CD4-positive, alpha-beta memory T cell (primary cell): ENCODE measurements around the gene CDCA7L. TPM values are rescaled to one million over a fixed set of nuclear protein-coding genes. Genes with fewer than 3 reads are reported as not detected.

Experiments
- CTCF ChIA-PET: fragments of 350-600 bp; sonication (Branson Sonifier 250); formaldehyde crosslinking; loops from one replicate; lab custom pipeline; 2021; ENCODE audit warnings: inconsistent platforms; ENCODE audit not compliant: partially characterized antibody; lab: Charles Lee
- POLR2A ChIA-PET: fragments of 350-600 bp; sonication (Branson Sonifier 250); formaldehyde crosslinking; loops from one replicate; lab custom pipeline; 2021; ENCODE audit not compliant: partially characterized antibody; lab: Charles Lee
- DNase-seq, 5 donors: peaks; one replicate each; pipeline versions ENCODE4 v3.0.0 to v3.0.0-alpha.2; 2020 to 2022; ENCODE audit warnings: mixed read lengths in 1 of 5
- H3K27ac ChIP-seq: one replicate; pipeline ENCODE4 v1.7.0; 2013; ENCODE audit warnings: low read depth, low read length
- H3K27me3 ChIP-seq: 2 replicates; pipeline ENCODE4 v1.7.0; 2013; ENCODE audit warnings: mild to moderate bottlenecking, low read length, moderate library complexity; ENCODE audit not compliant: insufficient read depth
- H3K36me3 ChIP-seq: 2 replicates; pipeline ENCODE4 v1.7.0; 2013; ENCODE audit warnings: mild to moderate bottlenecking, low read length, moderate library complexity; ENCODE audit not compliant: insufficient read depth
- H3K4me1 ChIP-seq: 2 replicates; pipeline ENCODE4 v1.7.0; 2013; ENCODE audit warnings: mild to moderate bottlenecking, low read length, moderate library complexity; ENCODE audit not compliant: insufficient read depth
- H3K4me3 ChIP-seq, 2 donors: one replicate each; pipeline ENCODE4 v1.7.0; 2013; ENCODE audit warnings: low read length in 2 of 2, mild to moderate bottlenecking in 1 of 2
- H3K9me3 ChIP-seq, 2 donors: one replicate each; pipeline ENCODE4 v1.7.0; 2013; ENCODE audit warnings: low read length in 2 of 2, control low read depth in 1 of 2; ENCODE audit not compliant: control insufficient read depth in 1 of 2
- H3K27ac Mint-ChIP-seq, 7 donors: one replicate each; pipeline ENCODE4 v1.8.0; 2020 to 2021; ENCODE audit warnings: mixed read lengths in 7 of 7, mild to moderate bottlenecking in 6 of 7, inconsistent platforms in 3 of 7, moderate library complexity in 3 of 7
- H3K27me3 Mint-ChIP-seq, 2 donors: one replicate each; pipeline ENCODE4 v1.8.0; 2020 to 2021; ENCODE audit warnings: mixed read lengths in 2 of 2
- H3K36me3 Mint-ChIP-seq, 2 donors: one replicate each; pipeline ENCODE4 v1.8.0; 2020 to 2021; ENCODE audit warnings: mixed read lengths in 2 of 2, inconsistent platforms in 1 of 2, mild to moderate bottlenecking in 1 of 2
- H3K4me1 Mint-ChIP-seq, 4 donors: one replicate each; pipeline ENCODE4 v1.8.0; 2020 to 2021; ENCODE audit warnings: mixed read lengths in 4 of 4, mild to moderate bottlenecking in 1 of 4
- H3K4me3 Mint-ChIP-seq, 8 donors: one replicate each; pipeline ENCODE4 v1.8.0; 2020 to 2021; ENCODE audit warnings: mixed read lengths in 8 of 8, mild to moderate bottlenecking in 7 of 8, moderate library complexity in 6 of 8, inconsistent platforms in 3 of 8
- H3K9me3 Mint-ChIP-seq, 8 donors: one replicate each; pipeline ENCODE4 v1.8.0; 2020 to 2021; ENCODE audit warnings: mixed read lengths in 8 of 8, mild to moderate bottlenecking in 5 of 8, inconsistent platforms in 3 of 8, moderate library complexity in 1 of 8
- intact Hi-C: fragments of 100-400 bp; cut with micrococcal nuclease; formaldehyde crosslinking; loops from one replicate; pipeline ENCODE4 v1.15.1; 2023
- polyA plus RNA-seq, 2 donors: library from polyadenylated mRNA; unstranded; fragments of 300-500 nt; fragmentation: Illumina TruSeq; gene quantifications; one replicate each; pipeline ENCODE4 v1.2.3, GENCODE V29; 2021
- total RNA-seq, 2 experiments: library from RNA; stranded (reverse); gene quantifications; one replicate each; pipeline ENCODE4 v1.2.3, GENCODE V29; 2021

Gene CDCA7L
- total and polyA plus RNA-seq, 4 experiments from 2014 or later: 10.4 to 19.6 (median 16.4) TPM

DNA sequence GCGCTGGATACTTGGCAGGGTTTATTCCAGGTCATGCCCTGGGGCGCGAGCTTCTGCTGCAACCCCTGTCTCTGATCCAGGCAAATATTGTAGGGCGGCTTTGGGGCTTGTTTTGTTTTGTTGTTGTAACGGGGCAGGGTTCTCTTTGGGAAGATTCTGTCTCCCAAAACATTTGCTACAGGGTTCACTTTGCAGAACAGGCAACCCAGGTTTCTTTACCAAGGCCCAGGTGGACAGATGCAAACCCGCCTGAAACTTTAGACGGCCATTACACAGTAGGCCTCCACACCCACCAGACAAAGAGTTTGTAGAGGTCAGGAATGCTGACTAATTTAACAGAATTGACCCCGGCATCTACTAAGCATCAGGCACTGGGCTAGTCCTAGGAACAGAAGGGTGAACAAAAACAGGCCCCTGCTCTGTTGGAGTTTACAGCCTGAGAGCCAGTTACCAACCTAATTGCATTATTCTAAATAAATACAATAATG lies 567 bp upstream of the CDCA7L start:
- H3K4me3 Mint-ChIP-seq: peak overlapping the region; percentile 49 to 94 (median 88)
- H3K4me1 Mint-ChIP-seq: peaks cover 4 to 32% (median 17%) of the 10 kb centered on the region in 4 donors
- no peaks in the 10 kb centered on the region for H3K27me3 ChIP-seq
- H3K9me3 Mint-ChIP-seq: no peaks in the 10 kb centered on the region
- intact Hi-C loops: loop anchor here (5.0 kb wide), 1 partner anchor 94 kb away; no protein-coding TSS in a partner anchor
- H3K4me1 ChIP-seq: peaks cover 15% of the 10 kb centered on the region
- H3K27ac ChIP-seq: no peak overlapping the region
- peaks cover 0 to 1% of the 10 kb centered on the region in 2 donors for H3K36me3 Mint-ChIP-seq
- H3K36me3 ChIP-seq: no peaks in the 10 kb centered on the region
- H3K27ac Mint-ChIP-seq: no peak overlapping the region
- DNase-seq: no peak
- no peaks in the 10 kb centered on the region for H3K9me3 ChIP-seq
- ChIA-PET POLR2A (no interaction called here), CTCF (no interaction called here)
- peaks cover 0 to 4% of the 10 kb centered on the region in 2 donors for H3K27me3 Mint-ChIP-seq
- H3K4me3 ChIP-seq: peak overlapping the region in 1 of 2 donors; percentile 44

DNA sequence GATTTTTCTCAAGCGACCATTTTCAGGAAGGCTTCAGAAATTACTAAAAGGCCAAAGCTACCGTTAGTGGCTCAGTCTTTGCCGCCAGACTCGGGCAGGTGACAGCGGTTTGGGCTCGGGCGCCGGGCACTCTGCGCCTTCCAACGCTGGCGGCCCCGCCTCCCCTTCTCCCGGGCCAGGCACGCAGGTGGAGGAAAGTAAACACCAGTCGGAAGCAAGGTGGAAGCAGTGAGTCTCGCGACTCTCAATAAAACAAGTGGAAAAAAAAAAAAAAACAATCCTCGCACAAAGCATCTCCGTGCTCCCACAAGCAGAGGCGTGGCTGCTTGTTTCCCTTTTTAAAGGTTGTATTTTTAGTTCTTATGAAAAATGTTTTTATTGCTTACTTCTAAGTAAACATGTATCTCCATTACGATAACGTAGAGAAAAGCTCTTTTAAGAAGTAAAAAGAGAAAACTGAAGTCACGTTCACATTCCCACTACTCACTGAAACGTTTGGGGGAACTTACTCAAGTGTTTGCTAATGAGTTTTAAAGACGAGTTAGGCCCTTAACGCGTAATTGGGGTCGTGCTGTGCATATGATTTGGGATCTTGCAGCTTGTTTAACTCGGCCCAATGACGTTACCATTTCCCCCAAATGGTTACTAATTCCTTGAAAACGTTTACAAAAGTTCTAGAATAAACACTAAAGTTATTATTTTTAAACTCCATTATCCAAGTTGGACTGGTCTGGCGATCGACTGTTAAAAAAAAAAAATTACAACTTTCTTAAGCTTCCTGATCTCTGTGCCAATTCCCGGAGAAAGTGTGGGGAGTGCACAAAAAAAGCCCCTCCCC lies 864 bp downstream of the CDCA7L start:
- CTCF ChIA-PET: interaction anchor here (0.7 to 1.6 kb wide), 4 partner anchors 9 to 836 kb away, joined by 3 to 4 read pairs (median 4); no protein-coding TSS in a partner anchor
- H3K9me3 ChIP-seq: no peaks in the 10 kb centered on the region
- no peaks in the 10 kb centered on the region for H3K27me3 ChIP-seq
- peak overlapping the region in 1 of 2 donors; percentile 44 for H3K4me3 ChIP-seq
- no peak overlapping the region for H3K27ac ChIP-seq
- Mint-ChIP-seq H3K4me1 (peaks cover 4 to 37% (median 19%) of the 10 kb centered on the region in 4 donors), H3K9me3 (no peaks in the 10 kb centered on the region), H3K27me3 (peaks cover 0 to 4% of the 10 kb centered on the region in 2 donors), H3K4me3 (peak overlapping the region; percentile 83 to 94 (median 88)), H3K36me3 (peaks cover 0 to 1% of the 10 kb centered on the region in 2 donors), H3K27ac (peak overlapping the region in 5 of 7 donors; percentile 8 to 88 (median 83))
- intact Hi-C loops: loop anchor here (5.0 kb wide), 1 partner anchor 93 kb away; no protein-coding TSS in a partner anchor
- POLR2A ChIA-PET: interaction anchor here (0.6 to 1.0 kb wide), 3 partner anchors 23 to 517 kb away, joined by 3 to 4 read pairs (median 4); partner anchors contain the start of gene SP4
- no peaks in the 10 kb centered on the region for H3K36me3 ChIP-seq
- H3K4me1 ChIP-seq: peaks cover 15% of the 10 kb centered on the region
- DNase-seq: peak in 3 of 5 donors; percentile 8 to 39 (median 9)

DNA sequence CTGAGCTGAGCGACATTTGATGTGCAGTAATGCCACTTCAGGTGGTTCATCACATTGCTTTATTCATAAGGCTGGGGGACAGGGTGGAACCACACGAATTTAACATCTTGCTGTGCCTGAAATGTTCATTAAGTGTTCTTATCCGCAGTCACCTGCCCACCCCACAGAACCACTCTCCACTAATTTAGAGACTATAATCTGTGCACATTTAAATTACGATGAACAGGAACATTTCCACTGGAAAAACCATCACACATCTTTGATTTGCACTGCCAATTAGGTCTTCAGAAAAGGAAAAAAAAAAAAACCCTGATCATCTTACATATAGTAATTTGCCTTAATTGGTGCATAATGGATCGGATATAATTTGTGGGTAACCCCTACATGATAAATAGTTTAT lies 2.3 kb downstream of the CDCA7L start:
- Mint-ChIP-seq H3K9me3 (no peaks in the 10 kb centered on the region), H3K36me3 (peaks cover 0 to 1% of the 10 kb centered on the region in 2 donors), H3K4me1 (peaks cover 4 to 41% (median 20%) of the 10 kb centered on the region in 4 donors), H3K4me3 (peak overlapping the region in 5 of 8 donors; percentile 10 to 34 (median 12)), H3K27me3 (no peaks in the 10 kb centered on the region), H3K27ac (no peak overlapping the region)
- Histone ChIP-seq H3K9me3 (no peaks in the 10 kb centered on the region), H3K36me3 (no peaks in the 10 kb centered on the region), H3K4me3 (no peak overlapping the region), H3K27ac (no peak overlapping the region), H3K4me1 (peaks cover 15% of the 10 kb centered on the region), H3K27me3 (no peaks in the 10 kb centered on the region)
- ChIA-PET POLR2A (no interaction called here), CTCF (interaction anchor here (0.9 kb wide), 1 partner anchor 73 kb away, joined by 5 read pairs; no protein-coding TSS in a partner anchor)
- intact Hi-C loops: no loop called here
- DNase-seq: no peak

DNA sequence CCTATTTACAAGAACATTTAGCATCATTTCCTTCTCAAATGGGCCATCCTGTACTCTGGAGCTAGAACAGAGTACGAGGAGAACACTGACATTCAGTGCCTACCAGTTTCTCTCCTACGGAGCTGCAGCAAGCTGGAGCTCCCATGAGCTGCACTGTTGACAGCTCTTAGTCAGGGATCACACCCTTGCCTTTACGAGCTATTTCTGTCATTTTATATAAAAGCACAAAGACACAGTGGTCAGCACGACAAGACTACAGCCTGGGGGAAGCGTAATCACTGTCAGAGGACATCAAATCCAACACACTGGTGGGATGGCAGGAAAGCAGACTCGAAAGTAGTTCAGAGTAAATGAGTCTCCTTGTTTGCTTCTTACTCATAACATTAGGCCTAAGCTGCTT lies 2.7 kb downstream of the CDCA7L start:
- H3K27ac ChIP-seq: no peak overlapping the region
- DNase-seq: no peak
- H3K4me1 ChIP-seq: peaks cover 15% of the 10 kb centered on the region
- no peaks in the 10 kb centered on the region for H3K27me3 ChIP-seq
- CTCF ChIA-PET: no interaction called here
- no peak overlapping the region for H3K27ac Mint-ChIP-seq
- peaks cover 4 to 36% (median 19%) of the 10 kb centered on the region in 4 donors for H3K4me1 Mint-ChIP-seq
- peaks cover 0 to 1% of the 10 kb centered on the region in 2 donors for H3K36me3 Mint-ChIP-seq
- intact Hi-C loops: no loop called here
- H3K9me3 ChIP-seq: no peaks in the 10 kb centered on the region
- H3K9me3 Mint-ChIP-seq: no peaks in the 10 kb centered on the region
- POLR2A ChIA-PET: no interaction called here
- no peak overlapping the region for H3K4me3 ChIP-seq
- no peaks in the 10 kb centered on the region for H3K36me3 ChIP-seq
- H3K4me3 Mint-ChIP-seq: peak overlapping the region in 1 of 8 donors; percentile 34
- no peaks in the 10 kb centered on the region for H3K27me3 Mint-ChIP-seq

DNA sequence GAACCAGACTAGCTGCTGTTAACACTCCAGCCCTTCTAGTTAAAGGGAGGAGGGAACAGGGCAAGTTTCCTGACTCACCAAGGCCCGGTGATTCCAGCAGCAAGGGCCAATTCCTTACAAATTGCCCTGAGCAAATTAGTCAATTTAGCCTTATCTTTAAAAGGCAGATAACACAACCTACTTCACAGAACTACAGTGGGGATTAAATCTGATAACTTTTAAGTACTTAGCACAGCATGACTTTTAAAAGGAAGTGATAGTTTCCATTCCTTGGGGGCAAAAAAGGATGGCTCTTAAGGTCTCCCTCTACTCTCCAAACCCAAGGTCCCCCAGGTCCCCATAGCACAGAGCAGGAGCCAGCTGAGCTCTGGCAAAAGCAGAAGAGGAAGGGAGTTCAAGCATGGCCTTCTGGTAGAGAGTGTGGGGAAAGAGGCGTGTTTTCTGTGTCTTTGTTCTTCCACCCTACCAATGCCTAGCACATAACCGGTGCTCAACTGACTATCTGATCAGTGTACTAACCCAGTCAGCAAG lies 4.0 kb downstream of the CDCA7L start:
- Histone ChIP-seq H3K36me3 (no peaks in the 10 kb centered on the region), H3K4me3 (no peak overlapping the region), H3K27ac (no peak overlapping the region), H3K27me3 (no peaks in the 10 kb centered on the region), H3K9me3 (no peaks in the 10 kb centered on the region), H3K4me1 (peaks cover 15% of the 10 kb centered on the region)
- ChIA-PET CTCF (no interaction called here), POLR2A (no interaction called here)
- Mint-ChIP-seq H3K4me1 (peaks cover 4 to 31% (median 17%) of the 10 kb centered on the region in 4 donors), H3K9me3 (peaks cover 0 to 3% (median 0%) of the 10 kb centered on the region in 8 donors), H3K27me3 (no peaks in the 10 kb centered on the region), H3K27ac (no peak overlapping the region), H3K4me3 (peak overlapping the region in 1 of 8 donors; percentile 18), H3K36me3 (peaks cover 1 to 3% of the 10 kb centered on the region in 2 donors)
- intact Hi-C loops: no loop called here
- DNase-seq: no peak

DNA sequence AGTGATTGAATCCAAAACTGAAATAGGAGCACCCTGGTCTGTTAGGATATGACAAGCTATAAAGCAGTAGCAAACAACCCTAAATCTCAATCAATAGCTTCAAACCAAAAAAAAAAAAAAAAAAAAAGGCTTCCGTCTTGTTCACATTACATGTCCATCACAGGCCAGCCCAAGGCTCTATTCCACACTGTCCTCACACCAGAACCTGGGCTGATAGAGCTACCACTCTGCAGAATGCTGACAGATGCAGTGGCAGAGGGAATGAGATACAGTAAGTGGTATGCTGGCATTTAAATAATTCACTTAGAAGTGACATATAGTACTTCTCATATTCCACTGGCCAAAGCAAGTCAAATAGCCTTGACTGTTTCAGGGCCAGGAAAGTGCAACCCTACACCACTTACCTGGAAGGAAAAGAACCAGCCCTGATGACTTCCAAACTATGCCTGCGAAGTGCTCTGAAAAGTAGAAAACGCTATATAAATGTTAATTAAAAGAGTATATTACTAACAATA lies 5.8 kb downstream of the CDCA7L start:
- H3K27me3 ChIP-seq: no peaks in the 10 kb centered on the region
- no peak for DNase-seq
- peaks cover 13% of the 10 kb centered on the region for H3K4me1 ChIP-seq
- ChIA-PET POLR2A (no interaction called here), CTCF (no interaction called here)
- peaks cover 4 to 29% (median 14%) of the 10 kb centered on the region in 4 donors for H3K4me1 Mint-ChIP-seq
- no peak overlapping the region for H3K4me3 ChIP-seq
- H3K27me3 Mint-ChIP-seq: no peaks in the 10 kb centered on the region
- no peak overlapping the region for H3K4me3 Mint-ChIP-seq
- no peak overlapping the region for H3K27ac Mint-ChIP-seq
- H3K9me3 Mint-ChIP-seq: peaks cover 0 to 3% (median 0%) of the 10 kb centered on the region in 8 donors
- H3K36me3 ChIP-seq: no peaks in the 10 kb centered on the region
- intact Hi-C loops: no loop called here
- peaks cover 1 to 3% of the 10 kb centered on the region in 2 donors for H3K36me3 Mint-ChIP-seq
- no peaks in the 10 kb centered on the region for H3K9me3 ChIP-seq
- H3K27ac ChIP-seq: no peak overlapping the region
